ENCODE data around the gene PRKRA. TPM values are rescaled to one million over a fixed set of nuclear protein-coding genes. Genes with fewer than 3 reads are reported as not detected.
"Not testable (repeated sequence)": the region's sequence is repeated elsewhere in the genome, so short reads cannot be mapped to it uniquely, and the experiment has no call there.

Gene PRKRA
- total RNA-seq, 2 donors from 2014 or later = 24.7 to 44.1 TPM

GRCh38 chr2:178448968-178449661 lies 1.9 kb downstream of the PRKRA start:
- Mint-ChIP-seq H3K4me3 (peak overlapping the region; percentile 88), H3K27me3 (no peaks in the 10 kb centered on the region)

GRCh38 chr2:178441426-178441825 lies 9.5 kb downstream of the PRKRA start:
- Mint-ChIP-seq H3K27me3 (no peaks in the 10 kb centered on the region), H3K36me3 (peaks cover 19% of the 10 kb centered on the region), H3K9me3 (no peaks in the 10 kb centered on the region), H3K4me3 (no peak overlapping the region), H3K4me1 (ENCODE audit: low read depth in 2 of 2) (no peaks in the 10 kb centered on the region), H3K27ac (no peak overlapping the region)
- ATAC-seq (no peak), DNase-seq (ENCODE audit: low spot score) (no peak)

More at GRCh38 chr2:178448968-178449661, 1.9 kb downstream of the PRKRA start:
- Mint-ChIP-seq H3K27ac (peak overlapping the region in 1 of 2 donors; percentile 39), H3K9me3 (no peaks in the 10 kb centered on the region), H3K4me1 (ENCODE audit: low read depth in 2 of 2) (peaks cover 19 to 29% of the 10 kb centered on the region in 2 donors), H3K36me3 (peaks cover 13% of the 10 kb centered on the region)
- DNase-seq (ENCODE audit: low spot score) = no peak
- no peak for ATAC-seq

GRCh38 chr2:178436662-178437061 lies 14.3 kb downstream of the PRKRA start:
- ATAC-seq (no peak), DNase-seq (ENCODE audit: low spot score) (no peak)
- Mint-ChIP-seq H3K9me3 (no peaks in the 10 kb centered on the region), H3K4me3 (no peak overlapping the region), H3K27ac (no peak overlapping the region), H3K36me3 (peaks cover 20% of the 10 kb centered on the region), H3K27me3 (no peaks in the 10 kb centered on the region), H3K4me1 (ENCODE audit: low read depth in 2 of 2) (no peaks in the 10 kb centered on the region)

- Mint-ChIP-seq H3K4me1 (ENCODE audit: low read depth in 2 of 2) (peaks cover 0 to 6% of the 10 kb centered on the region in 2 donors), H3K36me3 (peaks cover 29% of the 10 kb centered on the region), H3K27me3 (no peaks in the 10 kb centered on the region), H3K27ac (no peak overlapping the region), H3K4me3 (no peak overlapping the region), H3K9me3 (no peaks in the 10 kb centered on the region)
- DNase-seq (ENCODE audit: low spot score) (no peak), ATAC-seq (no peak)
Observed at GRCh38 chr2:178429336-178429735, 21.6 kb downstream of the PRKRA start.

- no peaks in the 10 kb centered on the region for H3K27me3 Mint-ChIP-seq
- peaks cover 29% of the 10 kb centered on the region for H3K36me3 Mint-ChIP-seq
- no peak overlapping the region for H3K4me3 Mint-ChIP-seq
- H3K9me3 Mint-ChIP-seq = no peaks in the 10 kb centered on the region
- H3K4me1 Mint-ChIP-seq (ENCODE audit: low read depth in 2 of 2) = peaks cover 0 to 6% of the 10 kb centered on the region in 2 donors
- no peak overlapping the region for H3K27ac Mint-ChIP-seq
- DNase-seq (ENCODE audit: low spot score) (no peak), ATAC-seq (no peak)
Observed at GRCh38 chr2:178428396-178428806, 22.6 kb downstream of the PRKRA start.

- DNase-seq (ENCODE audit: low spot score) = no peak
- no peak overlapping the region for H3K4me3 Mint-ChIP-seq
- no peak overlapping the region for H3K27ac Mint-ChIP-seq
- H3K36me3 Mint-ChIP-seq = peaks cover 29% of the 10 kb centered on the region
- no peaks in the 10 kb centered on the region for H3K27me3 Mint-ChIP-seq
- ATAC-seq = no peak
- H3K4me1 Mint-ChIP-seq (ENCODE audit: low read depth in 2 of 2) = peaks cover 0 to 6% of the 10 kb centered on the region in 2 donors
- no peaks in the 10 kb centered on the region for H3K9me3 Mint-ChIP-seq
Observed at GRCh38 chr2:178427458-178427857, 23.5 kb downstream of the PRKRA start.

GRCh38 chr2:178426388-178426787 lies 24.6 kb downstream of the PRKRA start:
- H3K4me3 Mint-ChIP-seq = no peak overlapping the region
- peaks cover 0 to 6% of the 10 kb centered on the region in 2 donors for H3K4me1 Mint-ChIP-seq (ENCODE audit: low read depth in 2 of 2)

GRCh38 chr2:178425255-178425827 lies 25.6 kb downstream of the PRKRA start:
- ATAC-seq (no peak), DNase-seq (ENCODE audit: low spot score) (no peak)
- H3K4me1 Mint-ChIP-seq (ENCODE audit: low read depth in 2 of 2) = peaks cover 0 to 6% of the 10 kb centered on the region in 2 donors
- no peak overlapping the region for H3K4me3 Mint-ChIP-seq
- H3K36me3 Mint-ChIP-seq = peaks cover 16% of the 10 kb centered on the region
- H3K9me3 Mint-ChIP-seq = no peaks in the 10 kb centered on the region
- H3K27ac Mint-ChIP-seq = no peak overlapping the region
- no peaks in the 10 kb centered on the region for H3K27me3 Mint-ChIP-seq

More at GRCh38 chr2:178426388-178426787, 24.6 kb downstream of the PRKRA start:
- Mint-ChIP-seq H3K9me3 (no peaks in the 10 kb centered on the region), H3K27me3 (no peaks in the 10 kb centered on the region), H3K36me3 (peaks cover 20% of the 10 kb centered on the region), H3K27ac (no peak overlapping the region)
- no peak for DNase-seq (ENCODE audit: low spot score)
- no peak for ATAC-seq

- H3K27me3 Mint-ChIP-seq, H3K27ac Mint-ChIP-seq: not testable (repeated sequence)
Observed at GRCh38 chr2:178423746-178424145, 27.2 kb downstream of the PRKRA start.

GRCh38 chr2:178422097-178422496 lies 28.9 kb downstream of the PRKRA start:
- Mint-ChIP-seq H3K4me1 (ENCODE audit: low read depth in 2 of 2) (peaks cover 0 to 6% of the 10 kb centered on the region in 2 donors), H3K27me3 (no peaks in the 10 kb centered on the region), H3K36me3 (peaks cover 15% of the 10 kb centered on the region), H3K27ac (no peak overlapping the region), H3K4me3 (no peak overlapping the region), H3K9me3 (no peaks in the 10 kb centered on the region)
- DNase-seq (ENCODE audit: low spot score) (no peak), ATAC-seq (no peak)

More at GRCh38 chr2:178423746-178424145, 27.2 kb downstream of the PRKRA start:
- not testable (repeated sequence) for DNase-seq (ENCODE audit: low spot score); H3K4me3 Mint-ChIP-seq; H3K9me3 Mint-ChIP-seq; ATAC-seq; H3K4me1 Mint-ChIP-seq (ENCODE audit: low read depth in 2 of 2)
- H3K36me3 Mint-ChIP-seq = peaks cover 15% of the 10 kb centered on the region

GRCh38 chr2:178420463-178420999 lies 30.4 kb downstream of the PRKRA start:
- no peaks in the 10 kb centered on the region for H3K27me3 Mint-ChIP-seq
- ATAC-seq = no peak
- peaks cover 6% of the 10 kb centered on the region for H3K36me3 Mint-ChIP-seq
- peaks cover 2 to 6% of the 10 kb centered on the region in 2 donors for H3K4me1 Mint-ChIP-seq (ENCODE audit: low read depth in 2 of 2)
- H3K4me3 Mint-ChIP-seq = no peak overlapping the region
- H3K27ac Mint-ChIP-seq = no peak overlapping the region
- H3K9me3 Mint-ChIP-seq = no peaks in the 10 kb centered on the region
- DNase-seq (ENCODE audit: low spot score) = no peak

- H3K9me3 Mint-ChIP-seq = no peaks in the 10 kb centered on the region
- no peak for DNase-seq (ENCODE audit: low spot score)
- no peaks in the 10 kb centered on the region for H3K36me3 Mint-ChIP-seq
- H3K27ac Mint-ChIP-seq = no peak overlapping the region
- no peak overlapping the region for H3K4me3 Mint-ChIP-seq
- peaks cover 11 to 12% of the 10 kb centered on the region in 2 donors for H3K4me1 Mint-ChIP-seq (ENCODE audit: low read depth in 2 of 2)
- no peak for ATAC-seq
- no peaks in the 10 kb centered on the region for H3K27me3 Mint-ChIP-seq
Observed at GRCh38 chr2:178419123-178419522, 31.9 kb downstream of the PRKRA start.

GRCh38 chr2:178418426-178418825 lies 32.5 kb downstream of the PRKRA start:
- Mint-ChIP-seq H3K36me3 (no peaks in the 10 kb centered on the region), H3K4me3 (no peak overlapping the region), H3K4me1 (ENCODE audit: low read depth in 2 of 2) (peaks cover 16 to 17% of the 10 kb centered on the region in 2 donors), H3K27ac (no peak overlapping the region), H3K9me3 (no peaks in the 10 kb centered on the region), H3K27me3 (no peaks in the 10 kb centered on the region)
- no peak for ATAC-seq
- DNase-seq (ENCODE audit: low spot score) = no peak

GRCh38 chr2:178417916-178418315 lies 33.1 kb downstream of the PRKRA start:
- H3K4me1 Mint-ChIP-seq (ENCODE audit: low read depth in 2 of 2) = peaks cover 16 to 17% of the 10 kb centered on the region in 2 donors
- H3K36me3 Mint-ChIP-seq = no peaks in the 10 kb centered on the region
- no peaks in the 10 kb centered on the region for H3K9me3 Mint-ChIP-seq
- H3K27me3 Mint-ChIP-seq = no peaks in the 10 kb centered on the region
- ATAC-seq = no peak
- H3K4me3 Mint-ChIP-seq = no peak overlapping the region
- H3K27ac Mint-ChIP-seq = no peak overlapping the region
- no peak for DNase-seq (ENCODE audit: low spot score)

Measured in natural killer cell treated with Interleukin-12 subunit alpha and Interleukin-12 subunit beta and Interleukin-15 and Interleukin-18, amount 100 ng/mL, for 72 hours (primary cell).